HPDE6-E6E7 (cell line): ENCODE data around the gene GLDN.
"Not testable (repeated sequence)": the region's sequence is repeated elsewhere in the genome, so short reads cannot be mapped to it uniquely, and the experiment has no call there.

ENCODE experiments used
- DNase-seq: peaks from one replicate; pipeline ENCODE4 v3.0.0; 2011; ENCODE audit warnings: missing footprints; ENCODE audit errors: extremely low spot score

The GLDN gene

GRCh38 chr15:51387699-51388041, 46.2 kb downstream of the GLDN start:
- no peak for DNase-seq

- no peak for DNase-seq
These were observed 47.3 kb downstream of the GLDN start for GRCh38 chr15:51388726-51389125.

GRCh38 chr15:51390241-51390965, 48.9 kb downstream of the GLDN start:
- no peak for DNase-seq

- DNase-seq: no peak
These were observed 49.5 kb downstream of the GLDN start for GRCh38 chr15:51390966-51391422.

- no peak for DNase-seq
These were observed 55.5 kb downstream of the GLDN start for GRCh38 chr15:51396921-51397320.

GRCh38 chr15:51398626-51399025, 57.2 kb downstream of the GLDN start:
- DNase-seq: no peak

- no peak for DNase-seq
These were observed 59.8 kb downstream of the GLDN start for GRCh38 chr15:51401051-51401780.

GRCh38 chr15:51401872-51402517, 60.5 kb downstream of the GLDN start:
- peak; percentile 49 for DNase-seq

GRCh38 chr15:51403072-51403878, 61.8 kb downstream of the GLDN start:
- peak; percentile 19 for DNase-seq

- no peak for DNase-seq
These were observed 62.7 kb downstream of the GLDN start for GRCh38 chr15:51403946-51404695.

- no peak for DNase-seq
These were observed 64.5 kb downstream of the GLDN start for GRCh38 chr15:51405693-51406523.

- no peak for DNase-seq
These were observed 72.9 kb downstream of the GLDN start for GRCh38 chr15:51414256-51414860.

GRCh38 chr15:51416129-51416528, 74.7 kb downstream of the GLDN start:
- DNase-seq: no peak

- not testable (repeated sequence) for DNase-seq
These were observed 81.6 kb downstream of the GLDN start for GRCh38 chr15:51423040-51423439.

GRCh38 chr15:51424780-51425179, 83.3 kb downstream of the GLDN start:
- no peak for DNase-seq

GRCh38 chr15:51425517-51426040, 84.1 kb downstream of the GLDN start:
- DNase-seq: no peak

GRCh38 chr15:51438526-51438925, 97.1 kb downstream of the GLDN start:
- DNase-seq: no peak

- no peak for DNase-seq
These were observed 101.9 kb downstream of the GLDN start for GRCh38 chr15:51443282-51443914.

- no peak for DNase-seq
These were observed 102.7 kb downstream of the GLDN start for GRCh38 chr15:51444112-51444511.
